Fibroblast of the aortic adventitia (primary cell): ENCODE results near the gene QRICH2. TPM values are rescaled to one million over a fixed set of nuclear protein-coding genes. Genes with fewer than 3 reads are reported as not detected.
A peak's percentile ranks its signal among the peaks of the same experiment; 100 is the strongest.
"Not testable (repeated sequence)": the region's sequence is repeated elsewhere in the genome, so short reads cannot be mapped to it uniquely, and the experiment has no call there.

ENCODE experiments used
- DNase-seq: peaks from one replicate; pipeline ENCODE4 v3.0.0-alpha.2; 2010; ENCODE audit warnings: low read depth
- H3K4me3 ChIP-seq: 2 replicates; pipeline ENCODE4 v1.5.1; 2011; ENCODE audit warnings: low read depth, mild to moderate bottlenecking, control low read depth, low read length, moderate library complexity
- total RNA-seq: library from RNA; depleted of rRNA; stranded (reverse); fragments of >200 nt; gene quantifications from 2 replicates; pipeline ENCODE4 v1.2.3, GENCODE V29; 2012; ENCODE audit warnings: low replicate concordance
- TF ChIP-seq, protein P1 (sequence below): IDR thresholded peaks from 2 replicates; pipeline ENCODE4 v1.5.1; 2011; ENCODE audit warnings: mild to moderate bottlenecking, low read length, control low read depth, inconsistent platforms; ENCODE audit not compliant: insufficient read depth

The QRICH2 gene
- total RNA-seq, 1 donor: 1.8 TPM

DNA sequence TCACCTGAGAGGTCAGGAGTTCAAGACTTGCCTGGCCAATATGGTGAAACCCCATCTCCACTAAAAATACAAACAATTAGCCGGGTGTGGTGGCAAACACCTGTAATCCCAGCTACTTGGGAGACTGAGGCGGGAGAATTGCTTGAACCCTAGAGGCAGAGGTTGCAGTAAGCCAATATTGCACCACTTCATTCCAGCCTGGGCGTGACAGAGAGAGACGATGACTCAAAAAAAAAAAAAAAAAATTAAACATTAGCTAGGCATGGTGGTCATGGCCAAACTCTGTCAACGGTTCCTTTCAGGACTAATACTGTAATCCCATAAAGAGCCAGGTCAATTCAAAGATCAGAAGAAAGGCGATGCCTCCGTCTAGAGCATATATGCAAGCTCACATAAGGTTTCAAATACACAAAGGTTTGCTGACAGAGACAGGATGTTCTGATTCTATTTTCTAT lies 70.2 kb downstream of the QRICH2 start:
- TF ChIP-seq, protein P1, sequence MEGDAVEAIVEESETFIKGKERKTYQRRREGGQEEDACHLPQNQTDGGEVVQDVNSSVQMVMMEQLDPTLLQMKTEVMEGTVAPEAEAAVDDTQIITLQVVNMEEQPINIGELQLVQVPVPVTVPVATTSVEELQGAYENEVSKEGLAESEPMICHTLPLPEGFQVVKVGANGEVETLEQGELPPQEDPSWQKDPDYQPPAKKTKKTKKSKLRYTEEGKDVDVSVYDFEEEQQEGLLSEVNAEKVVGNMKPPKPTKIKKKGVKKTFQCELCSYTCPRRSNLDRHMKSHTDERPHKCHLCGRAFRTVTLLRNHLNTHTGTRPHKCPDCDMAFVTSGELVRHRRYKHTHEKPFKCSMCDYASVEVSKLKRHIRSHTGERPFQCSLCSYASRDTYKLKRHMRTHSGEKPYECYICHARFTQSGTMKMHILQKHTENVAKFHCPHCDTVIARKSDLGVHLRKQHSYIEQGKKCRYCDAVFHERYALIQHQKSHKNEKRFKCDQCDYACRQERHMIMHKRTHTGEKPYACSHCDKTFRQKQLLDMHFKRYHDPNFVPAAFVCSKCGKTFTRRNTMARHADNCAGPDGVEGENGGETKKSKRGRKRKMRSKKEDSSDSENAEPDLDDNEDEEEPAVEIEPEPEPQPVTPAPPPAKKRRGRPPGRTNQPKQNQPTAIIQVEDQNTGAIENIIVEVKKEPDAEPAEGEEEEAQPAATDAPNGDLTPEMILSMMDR: no peak
- no peak overlapping the region for H3K4me3 ChIP-seq
- no peak for DNase-seq

DNA sequence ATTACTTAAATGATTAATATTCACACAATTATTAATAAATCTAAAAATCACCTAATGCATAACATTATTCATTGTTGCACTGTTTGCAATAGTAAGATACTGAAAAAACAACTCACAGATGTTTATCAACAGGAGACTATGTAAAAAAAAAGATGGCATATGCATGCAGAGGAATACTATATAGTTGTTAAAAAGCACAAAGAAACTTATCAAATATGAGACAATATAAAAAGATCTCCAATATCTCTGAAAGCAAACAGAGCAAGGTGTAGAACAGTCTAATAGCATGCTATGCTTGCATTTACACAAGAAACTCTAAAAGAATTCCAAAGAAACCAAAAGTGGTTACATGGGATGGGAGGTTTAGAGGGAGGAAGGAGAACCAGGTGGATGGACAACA lies 71.5 kb downstream of the QRICH2 start:
- TF ChIP-seq, protein P1: no peak
- DNase-seq: no peak
- no peak overlapping the region for H3K4me3 ChIP-seq

DNA sequence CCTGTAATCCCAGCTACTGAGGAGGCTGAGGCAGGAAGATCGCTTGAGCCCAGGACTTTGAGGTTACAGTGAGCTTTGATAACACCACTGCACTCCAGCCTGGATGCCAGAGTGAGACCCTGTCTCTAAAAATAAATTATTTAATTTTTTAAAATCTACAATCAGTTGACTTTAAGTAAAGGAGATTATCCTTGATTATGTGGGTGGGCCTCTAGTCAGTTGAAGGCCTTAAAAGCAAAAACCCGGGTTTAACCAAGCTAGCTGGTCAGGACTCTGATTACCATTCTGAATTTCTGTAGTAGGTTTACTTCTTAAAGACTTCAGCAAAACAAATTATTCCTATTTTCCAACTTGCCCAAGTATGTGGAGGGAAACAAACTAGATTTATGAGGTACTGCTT lies 72.2 kb downstream of the QRICH2 start:
- DNase-seq: no peak

DNA sequence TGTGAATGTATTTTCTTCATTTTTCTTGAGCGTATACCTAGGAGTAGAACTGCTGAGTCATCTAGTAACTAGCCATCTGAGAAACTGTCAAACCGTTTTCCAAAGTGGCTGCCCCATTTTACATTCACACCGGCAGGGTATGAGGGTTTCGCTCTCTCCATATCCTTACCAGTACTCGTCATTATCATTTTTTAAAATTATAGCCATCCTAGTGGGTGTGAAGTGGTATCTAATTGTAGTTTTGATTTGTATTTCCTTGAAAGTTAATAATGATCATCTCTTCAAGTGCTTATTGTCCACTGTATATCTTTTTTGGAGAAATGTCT lies 73.8 kb downstream of the QRICH2 start:
- no peak for DNase-seq
- TF ChIP-seq, protein P1: no peak
- H3K4me3 ChIP-seq: no peak overlapping the region

More for the DNA sequence above, 72.2 kb downstream of the QRICH2 start:
- TF ChIP-seq, protein P1: no peak
- no peak overlapping the region for H3K4me3 ChIP-seq

DNA sequence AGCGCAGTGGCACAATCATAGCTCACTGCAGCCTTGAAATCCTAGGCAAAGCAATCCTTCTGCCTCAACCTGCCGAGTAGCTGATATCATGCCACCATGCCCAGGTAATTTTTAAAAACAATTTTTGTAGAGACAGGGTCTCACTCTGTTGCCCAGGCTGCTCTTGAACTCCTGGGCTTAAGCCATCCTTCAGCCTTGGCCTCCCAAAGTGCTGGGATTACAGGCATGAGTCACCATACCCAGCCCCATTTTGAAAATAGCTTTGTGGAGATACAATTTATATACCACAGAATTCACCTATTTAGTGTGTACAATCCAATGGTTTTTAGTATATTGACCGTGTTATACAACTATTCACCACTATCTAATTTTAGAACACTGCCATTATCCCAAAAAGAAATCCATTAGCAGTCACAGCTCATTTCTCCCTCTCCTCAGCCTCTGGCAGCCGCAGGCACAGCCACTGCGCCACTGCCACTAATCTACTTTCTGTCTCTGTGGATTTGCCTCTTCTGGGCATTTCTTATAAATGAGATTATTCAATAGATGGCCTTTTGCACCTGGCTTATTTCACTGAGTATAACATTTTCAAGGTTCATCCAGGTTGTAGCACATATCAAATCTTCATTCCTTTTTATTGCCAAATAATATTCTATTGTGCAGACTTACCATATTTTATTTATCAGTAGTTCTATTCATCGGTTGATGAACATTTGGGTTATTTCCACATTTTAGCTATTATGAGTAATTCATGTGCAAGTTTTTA lies 74.3 kb downstream of the QRICH2 start:
- no peak overlapping the region for H3K4me3 ChIP-seq
- TF ChIP-seq, protein P1: no peak
- no peak for DNase-seq

DNA sequence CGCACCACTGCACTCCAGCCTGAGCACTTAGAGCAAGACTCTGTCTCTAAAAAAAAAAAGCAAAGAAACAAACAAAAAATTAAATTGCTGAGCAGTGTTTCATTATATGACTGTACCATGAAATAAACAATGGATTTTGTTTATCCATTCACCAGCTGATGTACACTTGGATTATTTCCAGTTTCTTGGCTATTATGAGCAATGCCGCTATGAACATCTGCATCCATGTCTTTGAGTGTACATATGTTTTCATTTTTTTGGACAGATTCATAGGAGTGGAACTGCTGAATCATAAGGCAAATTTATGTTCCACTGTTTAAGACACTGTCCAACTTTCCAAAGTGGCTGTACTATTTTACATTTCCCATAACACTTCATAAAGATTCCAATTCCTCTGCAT lies 75.7 kb downstream of the QRICH2 start:
- peak; percentile 53 for DNase-seq
- no peak overlapping the region for H3K4me3 ChIP-seq
- TF ChIP-seq, protein P1: no peak

DNA sequence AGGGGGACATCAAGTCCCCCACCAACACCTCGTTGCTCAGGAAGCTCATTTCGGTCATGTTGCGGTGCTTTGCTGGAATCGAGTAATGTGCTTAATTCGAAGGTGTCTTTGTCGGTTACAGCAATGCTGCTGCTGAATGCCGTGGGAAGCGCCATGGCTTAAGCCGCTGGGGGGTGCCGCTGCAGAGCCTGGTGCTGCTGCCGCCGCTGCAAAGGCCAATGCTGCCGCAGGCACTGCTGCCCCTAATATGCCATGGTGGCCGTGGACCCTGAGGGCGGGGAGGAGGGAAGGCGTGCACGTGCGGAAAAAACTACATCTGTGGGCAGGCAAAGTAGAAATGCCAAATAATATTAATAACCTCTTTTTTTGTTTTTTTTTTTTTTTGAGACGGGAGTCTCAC lies 81.3 kb downstream of the QRICH2 start:
- DNase-seq, H3K4me3 ChIP-seq: not testable (repeated sequence)

DNA sequence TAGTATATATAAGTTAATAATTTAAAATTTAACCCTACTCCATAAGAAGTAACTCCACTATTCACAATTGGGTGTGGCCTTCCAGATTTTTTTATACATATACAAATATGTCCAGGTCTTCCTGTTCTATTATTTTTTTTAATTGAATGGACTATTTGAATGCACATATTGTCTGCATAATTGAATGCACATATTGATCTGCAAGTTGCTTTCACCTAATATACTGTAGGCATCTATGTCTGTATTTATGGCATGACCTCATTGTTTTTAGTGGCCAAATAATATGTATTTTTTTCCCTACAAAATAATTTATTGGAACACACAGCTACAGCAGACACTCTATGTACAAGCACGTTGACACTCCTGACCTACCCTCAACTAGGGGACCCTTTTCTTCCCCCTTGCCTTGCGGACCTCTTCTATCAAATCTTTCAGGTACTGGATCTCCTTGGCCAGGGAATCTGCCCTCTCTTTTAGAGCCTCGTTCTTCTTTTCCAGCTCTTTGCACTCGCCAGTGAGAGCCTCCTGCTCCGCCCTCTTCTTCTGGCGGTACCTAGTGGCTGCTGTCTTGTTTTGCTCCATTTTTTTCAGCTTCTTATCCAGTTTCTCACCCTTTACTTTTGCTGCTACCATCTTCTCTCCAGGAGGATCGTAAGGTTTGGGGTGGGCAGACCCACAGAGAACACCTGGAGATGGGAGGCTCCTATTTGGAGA lies 82.5 kb downstream of the QRICH2 start:
- not testable (repeated sequence) for DNase-seq, H3K4me3 ChIP-seq
